Kidney (tissue), 14 donors: Measurements from ENCODE around the gene CORO2B. TPM values are rescaled to one million over a fixed set of nuclear protein-coding genes. Genes with fewer than 3 reads are reported as not detected.

Source experiments
- DNase-seq, 5 donors: peaks; one replicate each; pipeline ENCODE4 v3.0.0-alpha.2; 2013 to 2020
- FAIRE-seq: peaks from 2 replicates; lab custom pipeline; 2012; peaks lifted over from hg19 to GRCh38; lab: Jason Lieb, UNC
- H3K27ac ChIP-seq, 2 donors: one replicate each; pipeline ENCODE4 v1.7.0; 2013; ENCODE audit warnings: low read depth in 2 of 2, low read length in 2 of 2, inconsistent platforms in 1 of 2
- H3K27me3 ChIP-seq: one replicate; pipeline ENCODE4 v1.7.1; 2013; ENCODE audit warnings: low read length, inconsistent platforms; ENCODE audit not compliant: control insufficient read depth, insufficient read depth
- H3K36me3 ChIP-seq, 3 donors: one replicate each; pipeline versions ENCODE4 v1.7.0 to v1.7.1; 2013; ENCODE audit warnings: low read length in 3 of 3, control low read depth in 1 of 3, inconsistent platforms in 1 of 3; ENCODE audit not compliant: insufficient read depth in 3 of 3, control insufficient read depth in 2 of 3
- H3K4me1 ChIP-seq, 3 donors: one replicate each; pipeline versions ENCODE4 v1.7.0 to v1.7.1; 2013; ENCODE audit warnings: low read length in 3 of 3, inconsistent platforms in 1 of 3, low read depth in 1 of 3; ENCODE audit not compliant: control insufficient read depth in 2 of 3, insufficient read depth in 2 of 3
- H3K4me3 ChIP-seq, 3 donors: one replicate each; pipeline versions ENCODE4 v1.7.0 to v1.8.1; 2013; ENCODE audit warnings: low read length in 3 of 3, control low read depth in 1 of 3, inconsistent platforms in 1 of 3
- H3K9ac ChIP-seq, 3 donors: one replicate each; pipeline versions ENCODE4 v1.7.0 to v1.7.1; 2013; ENCODE audit warnings: low read length in 3 of 3, control low read depth in 1 of 3, inconsistent platforms in 1 of 3
- H3K9me3 ChIP-seq, 3 donors: one replicate each; pipeline versions ENCODE4 v1.7.0 to v1.7.1; 2013; ENCODE audit warnings: low read length in 3 of 3, control low read depth in 1 of 3, inconsistent platforms in 1 of 3; ENCODE audit not compliant: control insufficient read depth in 2 of 3, insufficient read depth in 1 of 3
- CTCF ChIP-seq: IDR thresholded peaks from 3 replicates; pipeline ENCODE4 v1.5.1; 2012; ENCODE audit warnings: mild to moderate bottlenecking, moderate library complexity, borderline replicate concordance; ENCODE audit not compliant: insufficient read depth; ENCODE audit errors: extremely low read depth
- intact Hi-C: fragments of 100-400 bp; cut with DNase I; formaldehyde crosslinking; loops from one replicate; pipeline ENCODE4 v1.11.1; 2022
- polyA plus RNA-seq: library from polyadenylated mRNA; stranded (reverse); fragments of 350-450 nt; fragmentation: Illumina TruSeq; extraction: RNeasy Lipid Tissue Mini Kit (QIAGEN cat#74804); gene quantifications from one replicate; pipeline ENCODE4 v1.2.3, GENCODE V29; 2014; ENCODE audit warnings: low read depth, low replicate concordance; ENCODE audit not compliant: insufficient read depth
- total RNA-seq: library from RNA; stranded (reverse); fragmentation: NEBNext Ultra II Directional; extraction: Animal tissue kit (Norgen Biotek cat#: 25700); gene quantifications from one replicate; pipeline ENCODE4 v1.2.1, GENCODE V29; 2021
- donor health status: control.
- donor health status: control.
- donor health status: control.
- donor health status: control.
- donor health status: control.
- donor health status: DM: yes; HTN: yes; CAD: no.
- donor health status: Normal renal cell carcinoma (clear cell type).

Gene CORO2B
- total and polyA plus RNA-seq, 2 donors from 2014 or later: 7.9 to 9.0 TPM

- no peak overlapping the region for H3K9ac ChIP-seq
- H3K36me3 ChIP-seq: no peaks in the 10 kb centered on the region
- H3K4me1 ChIP-seq: peaks cover 0 to 5% (median 4%) of the 10 kb centered on the region in 3 donors
- TF ChIP-seq CTCF: no peak
- H3K9me3 ChIP-seq: no peaks in the 10 kb centered on the region
- no peak overlapping the region for H3K4me3 ChIP-seq
- DNase-seq (no peak), FAIRE-seq (no peak)
- H3K27ac ChIP-seq: no peak overlapping the region
- intact Hi-C loops: no loop called here
- no peaks in the 10 kb centered on the region for H3K27me3 ChIP-seq
Measured at GRCh38 chr15:68634531-68634930, 55.7 kb downstream of the CORO2B start.

GRCh38 chr15:68635141-68635540 is 56.3 kb downstream of the CORO2B start:
- no peak overlapping the region for H3K4me3 ChIP-seq
- no peak for FAIRE-seq

GRCh38 chr15:68636256-68636655 is 57.5 kb downstream of the CORO2B start:
- no peak for TF ChIP-seq CTCF
- Histone ChIP-seq H3K4me1 (peaks cover 0 to 7% (median 4%) of the 10 kb centered on the region in 3 donors), H3K9me3 (no peaks in the 10 kb centered on the region), H3K27ac (no peak overlapping the region), H3K9ac (no peak overlapping the region), H3K36me3 (no peaks in the 10 kb centered on the region), H3K27me3 (no peaks in the 10 kb centered on the region), H3K4me3 (no peak overlapping the region)
- DNase-seq (no peak), FAIRE-seq (no peak)
- intact Hi-C loops: no loop called here

More at GRCh38 chr15:68635141-68635540, 56.3 kb downstream of the CORO2B start:
- H3K4me1 ChIP-seq: peaks cover 0 to 5% (median 4%) of the 10 kb centered on the region in 3 donors
- H3K27me3 ChIP-seq: no peaks in the 10 kb centered on the region
- no peak overlapping the region for H3K9ac ChIP-seq
- no peak for TF ChIP-seq CTCF
- H3K36me3 ChIP-seq: no peaks in the 10 kb centered on the region
- no peaks in the 10 kb centered on the region for H3K9me3 ChIP-seq
- intact Hi-C loops: no loop called here
- no peak overlapping the region for H3K27ac ChIP-seq
- no peak for DNase-seq
